SK-N-SH treated with all-trans-retinoic acid at 6 μM for 48 hours (cell line): Measurements from ENCODE around the gene RSPH9.

Experiments used
- BACH2 ChIP-seq: fragments of 250-450 bp; sonication (Bioruptor Pico); IDR thresholded peaks from 2 replicates; pipeline ENCODE4 v1.9.0; 2021; ENCODE audit warnings: mild to moderate bottlenecking, borderline replicate concordance
- CSDC2 ChIP-seq: fragments of 250-450 bp; sonication (Bioruptor Pico); IDR thresholded peaks from 2 replicates; pipeline ENCODE4 v1.5.0; 2020; ENCODE audit warnings: mild to moderate bottlenecking, moderate library complexity
- ESRRG ChIP-seq: fragments of 250-450 bp; sonication (Bioruptor Pico); IDR thresholded peaks from 2 replicates; pipeline ENCODE4 v1.6.1; 2021; ENCODE audit warnings: mild to moderate bottlenecking
- GLIS3 ChIP-seq: fragments of 250-450 bp; sonication (Bioruptor Pico); IDR thresholded peaks from 2 replicates; pipeline ENCODE4 v1.5.0; 2020; ENCODE audit warnings: mild to moderate bottlenecking, moderate library complexity
- OSR1 ChIP-seq: fragments of 250-450 bp; sonication (Bioruptor Pico); IDR thresholded peaks from 2 replicates; pipeline ENCODE4 v1.8.0; 2022; ENCODE audit warnings: moderate library complexity, mild to moderate bottlenecking, inconsistent platforms
- TCF4 ChIP-seq: fragments of 250-450 bp; sonication (Bioruptor Pico); IDR thresholded peaks from 2 replicates; pipeline ENCODE4 v1.8.0; 2021; ENCODE audit warnings: mild to moderate bottlenecking, moderate library complexity, borderline replicate concordance
- ZFP3 ChIP-seq: fragments of 250-450 bp; sonication (Bioruptor Pico); IDR thresholded peaks from 2 replicates; pipeline ENCODE4 v1.5.0; 2020; ENCODE audit warnings: mild to moderate bottlenecking, moderate library complexity
- ZNF8 ChIP-seq: fragments of 450-650 bp; formaldehyde crosslinking; IDR thresholded peaks from 2 replicates; pipeline ENCODE4 v1.5.0; 2020; ENCODE audit warnings: mild to moderate bottlenecking, moderate library complexity
- TF ChIP-seq, protein P1 (sequence below): fragments of 250-450 bp; sonication (Bioruptor Pico); IDR thresholded peaks from 2 replicates; pipeline ENCODE4 v1.5.1; 2021; ENCODE audit warnings: mild to moderate bottlenecking, moderate library complexity
- TF ChIP-seq, protein P2 (sequence below): fragments of 250-450 bp; sonication (Bioruptor Pico); IDR thresholded peaks from 2 replicates; pipeline ENCODE4 v1.8.0; 2021; ENCODE audit warnings: low read depth, mild to moderate bottlenecking, moderate library complexity, borderline replicate concordance
- TF ChIP-seq, protein P3 (sequence below): fragments of 250-450 bp; sonication (Bioruptor Pico); IDR thresholded peaks from 2 replicates; pipeline ENCODE4 v1.8.0; 2020; ENCODE audit warnings: mild to moderate bottlenecking, moderate library complexity, borderline replicate concordance
- TF ChIP-seq, protein P4 (sequence below): fragments of 250-450 bp; sonication (Bioruptor Pico); IDR thresholded peaks from 2 replicates; pipeline ENCODE4 v1.5.1; 2020; ENCODE audit warnings: low read depth, mild to moderate bottlenecking, moderate library complexity

DNA sequence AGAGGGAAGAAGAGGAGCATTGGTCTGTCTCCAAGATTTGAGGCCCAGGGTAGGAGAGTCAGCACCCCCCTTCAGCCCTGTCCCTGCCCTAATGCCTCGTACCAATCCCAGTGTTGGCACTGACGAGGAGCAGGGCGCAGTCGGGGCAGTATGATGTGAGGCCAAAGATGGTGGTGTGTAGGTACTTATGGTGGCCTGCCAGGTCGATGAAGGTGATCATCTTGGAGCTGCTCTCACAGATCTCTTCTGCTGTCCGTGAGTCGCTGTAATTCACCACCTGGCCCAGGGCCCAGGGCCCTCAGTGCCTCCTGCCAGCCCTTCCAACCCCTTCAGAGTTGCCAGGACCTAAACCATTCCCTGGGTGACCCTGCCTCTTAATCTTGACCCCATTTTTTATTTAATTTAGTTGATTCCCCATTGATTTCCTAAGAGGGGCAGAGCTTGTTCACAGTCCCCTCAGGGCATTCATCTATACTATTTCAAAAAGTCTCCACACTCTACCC lies 20.0 kb upstream of the RSPH9 start:
- TF ChIP-seq BACH2 (CRISPR knock-in tag) (no peak), ZNF8 (CRISPR knock-in tag) (no peak), TCF4 (CRISPR knock-in tag) (no peak), ZFP3 (CRISPR knock-in tag) (no peak), CSDC2 (no peak), ESRRG (CRISPR knock-in tag) (no peak), OSR1 (CRISPR knock-in tag) (no peak), GLIS3 (CRISPR knock-in tag) (no peak)
- TF ChIP-seq, protein P1, sequence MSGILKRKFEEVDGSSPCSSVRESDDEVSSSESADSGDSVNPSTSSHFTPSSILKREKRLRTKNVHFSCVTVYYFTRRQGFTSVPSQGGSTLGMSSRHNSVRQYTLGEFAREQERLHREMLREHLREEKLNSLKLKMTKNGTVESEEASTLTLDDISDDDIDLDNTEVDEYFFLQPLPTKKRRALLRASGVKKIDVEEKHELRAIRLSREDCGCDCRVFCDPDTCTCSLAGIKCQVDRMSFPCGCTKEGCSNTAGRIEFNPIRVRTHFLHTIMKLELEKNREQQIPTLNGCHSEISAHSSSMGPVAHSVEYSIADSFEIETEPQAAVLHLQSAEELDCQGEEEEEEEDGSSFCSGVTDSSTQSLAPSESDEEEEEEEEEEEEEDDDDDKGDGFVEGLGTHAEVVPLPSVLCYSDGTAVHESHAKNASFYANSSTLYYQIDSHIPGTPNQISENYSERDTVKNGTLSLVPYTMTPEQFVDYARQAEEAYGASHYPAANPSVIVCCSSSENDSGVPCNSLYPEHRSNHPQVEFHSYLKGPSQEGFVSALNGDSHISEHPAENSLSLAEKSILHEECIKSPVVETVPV (CRISPR knock-in tag): no peak
- TF ChIP-seq, protein P2, sequence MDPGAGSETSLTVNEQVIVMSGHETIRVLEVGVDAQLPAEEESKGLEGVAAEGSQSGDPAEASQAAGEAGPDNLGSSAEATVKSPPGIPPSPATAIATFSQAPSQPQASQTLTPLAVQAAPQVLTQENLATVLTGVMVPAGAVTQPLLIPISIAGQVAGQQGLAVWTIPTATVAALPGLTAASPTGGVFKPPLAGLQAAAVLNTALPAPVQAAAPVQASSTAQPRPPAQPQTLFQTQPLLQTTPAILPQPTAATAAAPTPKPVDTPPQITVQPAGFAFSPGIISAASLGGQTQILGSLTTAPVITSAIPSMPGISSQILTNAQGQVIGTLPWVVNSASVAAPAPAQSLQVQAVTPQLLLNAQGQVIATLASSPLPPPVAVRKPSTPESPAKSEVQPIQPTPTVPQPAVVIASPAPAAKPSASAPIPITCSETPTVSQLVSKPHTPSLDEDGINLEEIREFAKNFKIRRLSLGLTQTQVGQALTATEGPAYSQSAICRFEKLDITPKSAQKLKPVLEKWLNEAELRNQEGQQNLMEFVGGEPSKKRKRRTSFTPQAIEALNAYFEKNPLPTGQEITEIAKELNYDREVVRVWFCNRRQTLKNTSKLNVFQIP (CRISPR knock-in tag): no peak
- TF ChIP-seq, protein P3, sequence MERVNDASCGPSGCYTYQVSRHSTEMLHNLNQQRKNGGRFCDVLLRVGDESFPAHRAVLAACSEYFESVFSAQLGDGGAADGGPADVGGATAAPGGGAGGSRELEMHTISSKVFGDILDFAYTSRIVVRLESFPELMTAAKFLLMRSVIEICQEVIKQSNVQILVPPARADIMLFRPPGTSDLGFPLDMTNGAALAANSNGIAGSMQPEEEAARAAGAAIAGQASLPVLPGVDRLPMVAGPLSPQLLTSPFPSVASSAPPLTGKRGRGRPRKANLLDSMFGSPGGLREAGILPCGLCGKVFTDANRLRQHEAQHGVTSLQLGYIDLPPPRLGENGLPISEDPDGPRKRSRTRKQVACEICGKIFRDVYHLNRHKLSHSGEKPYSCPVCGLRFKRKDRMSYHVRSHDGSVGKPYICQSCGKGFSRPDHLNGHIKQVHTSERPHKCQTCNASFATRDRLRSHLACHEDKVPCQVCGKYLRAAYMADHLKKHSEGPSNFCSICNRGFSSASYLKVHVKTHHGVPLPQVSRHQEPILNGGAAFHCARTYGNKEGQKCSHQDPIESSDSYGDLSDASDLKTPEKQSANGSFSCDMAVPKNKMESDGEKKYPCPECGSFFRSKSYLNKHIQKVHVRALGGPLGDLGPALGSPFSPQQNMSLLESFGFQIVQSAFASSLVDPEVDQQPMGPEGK: no peak
- TF ChIP-seq, protein P4, sequence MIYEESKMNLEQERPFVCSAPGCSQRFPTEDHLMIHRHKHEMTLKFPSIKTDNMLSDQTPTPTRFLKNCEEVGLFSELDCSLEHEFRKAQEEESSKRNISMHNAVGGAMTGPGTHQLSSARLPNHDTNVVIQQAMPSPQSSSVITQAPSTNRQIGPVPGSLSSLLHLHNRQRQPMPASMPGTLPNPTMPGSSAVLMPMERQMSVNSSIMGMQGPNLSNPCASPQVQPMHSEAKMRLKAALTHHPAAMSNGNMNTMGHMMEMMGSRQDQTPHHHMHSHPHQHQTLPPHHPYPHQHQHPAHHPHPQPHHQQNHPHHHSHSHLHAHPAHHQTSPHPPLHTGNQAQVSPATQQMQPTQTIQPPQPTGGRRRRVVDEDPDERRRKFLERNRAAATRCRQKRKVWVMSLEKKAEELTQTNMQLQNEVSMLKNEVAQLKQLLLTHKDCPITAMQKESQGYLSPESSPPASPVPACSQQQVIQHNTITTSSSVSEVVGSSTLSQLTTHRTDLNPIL: no peak
